Inflammatory macrophage treated with lipopolysaccharide for 1 hour (primary cell): ENCODE measurements around the gene SKP2.

Source experiments
- DNase-seq, 2 donors: peaks; one replicate each; pipeline ENCODE4 v3.0.0-alpha.2; 2020 to 2022

The SKP2 gene

GRCh38 chr5:36202521-36202961 lies 50.6 kb downstream of the SKP2 start:
- no peak for DNase-seq

DNA sequence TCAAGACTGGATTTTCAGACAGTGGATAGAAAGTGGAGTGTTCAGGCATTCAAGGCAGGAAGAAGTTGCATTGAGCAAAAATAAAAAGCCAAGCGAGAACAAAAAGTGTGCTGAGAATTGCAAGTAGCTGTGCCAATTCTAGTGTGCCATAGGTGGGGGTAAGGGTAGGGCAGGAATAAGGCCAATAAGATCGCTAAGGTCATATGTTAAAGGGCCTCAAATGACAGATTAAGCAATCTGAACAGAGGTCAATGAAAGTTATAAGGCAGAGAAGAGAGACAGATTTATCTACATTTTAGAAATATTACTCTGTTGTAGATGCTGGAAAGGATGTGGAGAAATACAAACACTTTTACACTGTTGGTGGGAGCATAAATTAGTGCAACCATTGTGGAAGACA lies 53.4 kb downstream of the SKP2 start:
- no peak for DNase-seq

DNA sequence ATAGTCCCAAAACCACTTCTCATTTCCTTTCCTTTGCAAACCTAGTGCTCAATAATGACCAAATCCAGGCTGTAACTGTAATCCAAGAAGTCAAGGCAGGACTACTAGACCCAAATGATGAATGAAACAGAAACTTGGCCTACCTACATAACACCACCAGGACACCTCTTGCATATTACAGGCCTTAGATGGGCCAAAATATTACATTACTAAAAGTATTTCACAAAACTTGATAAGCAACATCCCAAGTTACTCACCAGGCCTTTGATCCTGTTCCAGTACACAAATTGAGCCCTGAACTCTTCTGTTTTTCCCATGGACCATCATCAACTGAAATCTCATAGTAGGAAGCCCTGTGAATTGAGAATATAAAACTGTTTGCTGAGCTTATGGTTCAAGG lies 55.0 kb downstream of the SKP2 start:
- DNase-seq = no peak

- no peak for DNase-seq
These were observed 56.9 kb downstream of the SKP2 start for GRCh38 chr5:36208786-36209185.

GRCh38 chr5:36209664-36210063 lies 57.8 kb downstream of the SKP2 start:
- no peak for DNase-seq

GRCh38 chr5:36214436-36214835 lies 62.5 kb downstream of the SKP2 start:
- DNase-seq = no peak

DNA sequence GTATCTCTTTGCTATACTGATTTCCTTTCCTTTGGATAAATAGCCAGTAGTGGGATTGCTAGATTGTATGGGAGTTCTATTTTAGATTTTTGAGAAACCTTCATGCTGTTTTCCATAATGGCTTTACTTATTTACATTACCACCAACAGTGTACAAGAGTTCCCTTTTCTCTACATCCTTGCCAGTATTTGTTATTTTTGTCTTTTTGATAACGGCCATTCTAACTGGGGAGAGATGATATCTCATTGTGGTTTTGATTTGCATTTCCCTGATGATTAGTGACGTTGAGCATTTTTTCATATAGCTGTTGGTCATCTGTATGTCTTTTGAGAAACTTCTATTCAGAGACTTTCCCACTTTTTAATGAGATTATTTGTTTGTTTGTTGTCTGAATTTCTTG lies 64.0 kb downstream of the SKP2 start:
- DNase-seq = no peak

DNA sequence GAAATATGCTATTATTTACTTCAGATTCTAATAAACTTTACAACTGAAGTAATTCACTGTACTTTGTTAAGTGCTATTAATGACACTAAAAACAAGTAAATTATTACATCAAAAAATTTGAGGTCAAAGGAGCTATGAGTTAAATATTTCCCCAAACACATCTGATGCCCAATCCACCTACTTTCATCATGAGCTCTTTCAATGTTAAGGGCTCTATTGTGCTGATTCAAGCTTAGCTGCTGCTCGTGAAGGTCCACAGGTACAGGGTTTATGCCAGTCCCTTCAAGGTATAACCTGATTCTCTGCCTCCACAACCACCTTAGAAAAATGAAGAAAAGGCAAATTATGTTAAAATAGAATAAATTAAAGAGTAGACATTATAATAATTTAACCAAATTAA lies 65.7 kb downstream of the SKP2 start:
- DNase-seq = no peak

GRCh38 chr5:36217988-36218387 lies 66.1 kb downstream of the SKP2 start:
- DNase-seq = no peak

DNA sequence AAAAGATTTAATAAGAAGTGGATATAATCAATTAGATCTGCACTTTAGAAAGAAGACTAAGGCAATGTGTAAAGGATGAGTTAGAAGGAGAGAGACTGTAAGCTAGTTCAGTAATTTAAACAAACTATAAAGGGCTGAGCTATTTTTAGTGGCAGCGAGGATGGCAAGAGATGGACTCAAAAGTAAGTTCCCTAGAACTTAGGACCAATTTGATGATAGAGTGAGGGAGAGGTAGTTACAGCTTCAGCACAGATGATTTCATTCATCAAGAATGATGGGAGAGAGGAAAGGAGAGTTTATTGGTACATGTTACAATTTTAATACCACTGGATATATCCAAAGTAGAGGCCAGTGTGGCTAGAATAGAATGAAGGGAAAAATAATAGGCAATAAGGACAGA lies 70.7 kb downstream of the SKP2 start:
- no peak for DNase-seq

DNA sequence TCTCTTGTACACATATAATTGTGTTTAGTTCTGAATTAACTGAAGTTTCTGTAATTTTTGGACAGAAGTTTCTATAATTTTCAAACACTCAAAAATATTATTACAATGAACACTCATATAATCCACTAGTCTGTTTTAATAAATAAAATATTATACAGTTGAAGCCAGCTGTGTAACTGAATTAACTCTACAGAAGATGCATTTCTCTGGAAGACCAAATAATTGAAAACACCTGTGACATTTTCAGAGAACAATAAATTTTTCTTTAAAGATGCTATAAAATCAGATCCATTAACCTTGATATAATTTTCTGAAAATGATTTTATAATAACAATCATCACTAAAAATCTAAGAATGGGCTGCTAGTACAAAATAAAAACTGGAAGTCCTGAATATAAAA lies 75.1 kb downstream of the SKP2 start:
- DNase-seq = no peak

GRCh38 chr5:36228505-36228904 lies 76.6 kb downstream of the SKP2 start:
- DNase-seq = no peak

GRCh38 chr5:36230151-36230790 lies 78.4 kb downstream of the SKP2 start:
- no peak for DNase-seq

DNA sequence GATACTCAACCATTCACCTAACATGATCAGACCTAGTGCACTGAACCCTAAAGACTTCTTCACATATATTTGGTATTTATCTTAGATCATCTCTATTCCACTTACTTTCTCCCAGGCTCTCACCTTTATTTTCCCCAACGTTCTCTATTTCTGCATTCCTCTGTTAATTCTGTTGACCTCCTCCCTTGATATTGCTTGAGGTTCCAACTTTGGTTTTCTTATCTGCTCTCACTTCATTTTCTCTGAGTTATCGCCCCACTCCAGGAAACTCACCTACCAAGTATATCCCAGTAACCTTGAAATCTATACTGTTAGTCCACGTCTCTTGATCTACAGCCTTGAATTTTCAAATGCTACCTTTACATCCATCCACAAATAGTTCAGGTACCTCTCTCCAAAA lies 80.6 kb downstream of the SKP2 start:
- no peak for DNase-seq
